Activated B cell treated with CpG ODN at 0.5 μM for 24 hours (primary cell): ENCODE measurements around the gene XKR7. TPM values are rescaled to one million over a fixed set of nuclear protein-coding genes. Genes with fewer than 3 reads are reported as not detected.

Source experiments
- ATAC-seq: fragments of 200-7000 bp; cut with Tn5 transposase; one replicate; pipeline ENCODE4 v1.10.0; 2021; ENCODE audit warnings: low read depth, mild to moderate bottlenecking, moderate library complexity
- CTCF ChIA-PET: fragments of 350-600 bp; sonication (Branson Sonifier 250); formaldehyde crosslinking; loops from one replicate; lab custom pipeline; 2021; ENCODE audit warnings: antibody characterized with exemption; lab: Charles Lee
- POLR2A ChIA-PET: fragments of 350-600 bp; sonication (Branson Sonifier 250); formaldehyde crosslinking; loops from one replicate; lab custom pipeline; 2021; ENCODE audit warnings: antibody characterized with exemption; lab: Charles Lee
- DNase-seq: peaks from one replicate; pipeline ENCODE4 v3.0.0; 2022
- H3K27ac Mint-ChIP-seq: one replicate; pipeline ENCODE4 v1.8.0; 2020; ENCODE audit warnings: mixed read lengths
- H3K27me3 Mint-ChIP-seq: one replicate; pipeline ENCODE4 v1.8.0; 2021; ENCODE audit warnings: mixed read lengths
- H3K36me3 Mint-ChIP-seq: one replicate; pipeline ENCODE4 v1.8.0; 2021; ENCODE audit warnings: low read depth, mixed read lengths
- H3K4me1 Mint-ChIP-seq: one replicate; pipeline ENCODE4 v1.8.0; 2021; ENCODE audit warnings: mixed read lengths
- H3K4me3 Mint-ChIP-seq: one replicate; pipeline ENCODE4 v1.8.0; 2020; ENCODE audit warnings: mild to moderate bottlenecking, mixed read lengths
- H3K9me3 Mint-ChIP-seq: one replicate; pipeline ENCODE4 v1.8.0; 2020; ENCODE audit warnings: mixed read lengths
- CTCF ChIP-seq: fragments of 200-600 bp; IDR thresholded peaks from one replicate; pipeline ENCODE4 v1.8.0; 2022; ENCODE audit warnings: antibody characterized with exemption, mild to moderate bottlenecking
- intact Hi-C: fragments of 100-400 bp; cut with micrococcal nuclease; formaldehyde crosslinking; loops from one replicate; pipeline ENCODE4 v1.15.1; 2024
- total RNA-seq: library from RNA; stranded (reverse); gene quantifications from 2 replicates; pipeline ENCODE4 v1.2.3, GENCODE V29; 2022

The XKR7 gene
- total RNA-seq, 1 donor from 2014 or later = 0.04 TPM

DNA sequence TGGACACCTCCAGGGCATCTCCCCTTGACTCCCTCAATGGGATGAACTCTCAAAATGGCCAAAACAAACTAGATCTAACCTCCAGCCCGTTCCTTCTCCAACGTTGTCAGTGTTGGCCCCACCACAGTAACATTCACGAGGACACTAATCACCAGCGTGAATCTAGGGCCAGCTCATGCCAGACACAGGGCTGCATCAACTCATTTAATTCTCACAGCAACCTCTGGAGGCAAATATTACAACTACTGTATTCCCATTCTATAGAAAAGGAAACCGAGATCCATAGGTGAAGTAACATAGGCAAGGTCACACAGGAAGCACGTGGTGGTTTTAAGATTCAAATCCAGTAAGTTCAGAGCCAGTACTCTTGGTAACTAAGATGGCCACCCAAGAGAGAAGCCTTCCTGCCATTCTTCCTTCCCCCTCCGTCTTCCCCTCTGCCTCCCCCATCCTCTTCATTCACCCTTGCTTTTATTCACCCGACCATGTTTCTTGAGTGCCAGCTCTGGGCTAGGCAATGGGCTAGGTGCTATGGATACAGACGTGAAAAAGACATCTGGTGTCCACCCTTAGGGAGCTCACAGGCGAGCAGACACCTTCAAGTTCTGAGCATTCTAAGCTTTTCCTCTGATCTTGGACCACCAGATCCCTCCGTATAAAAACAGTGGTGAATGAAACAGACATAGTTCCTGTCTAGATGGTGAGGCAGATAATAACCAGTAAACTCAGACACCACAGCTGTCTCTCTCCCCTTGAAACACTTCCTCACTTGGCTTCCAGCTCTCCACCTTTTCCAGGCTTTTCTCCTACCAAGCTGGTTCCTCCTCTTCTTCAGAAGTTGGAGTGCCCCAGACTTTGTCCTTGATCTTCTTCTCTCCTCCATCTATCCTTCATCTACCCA is 51.9 kb downstream of the XKR7 start:
- H3K27me3 Mint-ChIP-seq = peaks cover 59% of the 10 kb centered on the region
- intact Hi-C loops = no loop called here
- no peaks in the 10 kb centered on the region for H3K36me3 Mint-ChIP-seq
- TF ChIP-seq CTCF = no peak
- no peaks in the 10 kb centered on the region for H3K9me3 Mint-ChIP-seq
- peak overlapping the region; percentile 27 for H3K27ac Mint-ChIP-seq
- ChIA-PET CTCF (interaction anchor here (0.9 to 1.6 kb wide), 4 partner anchors 11 to 174 kb away, joined by 3 to 6 read pairs (median 3); no protein-coding TSS in a partner anchor), POLR2A (no interaction called here)
- DNase-seq (no peak), ATAC-seq (no peak)
- H3K4me1 Mint-ChIP-seq = peaks cover 25% of the 10 kb centered on the region
- peak overlapping the region; percentile 80 for H3K4me3 Mint-ChIP-seq

DNA sequence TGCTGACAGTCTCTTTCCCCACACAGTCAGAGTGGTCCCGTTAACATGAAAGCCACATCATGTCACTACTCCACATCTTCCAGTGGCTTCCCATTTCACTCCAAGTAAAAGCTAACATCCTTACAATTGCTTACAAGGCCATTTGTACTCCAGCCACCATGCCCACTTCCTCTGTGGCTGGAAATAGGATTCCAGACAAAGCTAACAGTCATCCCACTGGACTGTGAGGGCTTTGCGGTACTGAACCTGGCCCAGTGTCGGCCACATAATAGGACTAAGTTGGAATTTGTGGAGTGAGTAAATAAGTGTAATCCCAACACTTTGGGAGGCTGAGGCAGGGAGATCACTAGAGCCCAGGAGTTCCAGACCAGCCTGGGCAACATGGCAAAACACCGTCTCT is 53.1 kb downstream of the XKR7 start:
- H3K27ac Mint-ChIP-seq = no peak overlapping the region
- no peaks in the 10 kb centered on the region for H3K36me3 Mint-ChIP-seq
- no peak overlapping the region for H3K4me3 Mint-ChIP-seq
- DNase-seq = no peak
- H3K9me3 Mint-ChIP-seq = no peaks in the 10 kb centered on the region
- CTCF ChIA-PET = interaction anchor here (0.8 to 1.3 kb wide), 3 partner anchors 9 to 69 kb away, joined by 3 to 5 read pairs (median 3); partner anchors contain the start of gene PDRG1
- ATAC-seq = no peak
- peaks cover 25% of the 10 kb centered on the region for H3K4me1 Mint-ChIP-seq
- no peak for TF ChIP-seq CTCF
- intact Hi-C loops = no loop called here
- peaks cover 48% of the 10 kb centered on the region for H3K27me3 Mint-ChIP-seq
- POLR2A ChIA-PET = no interaction called here

DNA sequence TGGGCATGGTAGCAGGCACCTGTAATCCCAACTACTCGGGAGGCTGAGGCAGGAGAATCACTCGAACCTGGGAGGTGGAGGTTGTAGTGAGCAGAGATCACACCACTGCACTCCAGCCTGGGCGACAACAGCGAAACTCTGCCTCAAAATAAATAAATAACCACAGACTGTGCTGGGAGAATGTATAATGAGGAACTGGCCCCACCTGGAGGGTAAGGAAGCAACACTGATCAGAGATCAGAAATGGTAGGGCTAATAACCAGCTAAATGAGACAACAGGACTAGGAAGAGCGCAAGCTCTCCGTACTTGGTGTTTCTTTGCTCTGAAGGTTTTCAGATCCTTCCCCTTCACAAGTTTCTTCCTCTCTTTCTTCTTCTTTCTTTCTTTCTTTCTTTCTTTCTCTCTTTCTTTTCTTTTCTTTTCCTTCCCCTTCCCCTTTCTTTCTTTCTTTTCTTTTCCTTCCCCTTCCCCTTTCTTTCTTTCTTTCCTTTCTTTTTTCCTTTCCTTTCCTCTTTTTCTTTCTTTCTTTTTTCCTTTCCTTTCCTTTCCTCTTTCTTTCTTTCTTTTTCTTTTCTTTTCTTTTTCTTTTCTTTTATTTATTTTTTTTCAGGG is 56.8 kb downstream of the XKR7 start:
- Mint-ChIP-seq H3K27me3 (peaks cover 36% of the 10 kb centered on the region), H3K27ac (no peak overlapping the region), H3K4me1 (peaks cover 10% of the 10 kb centered on the region), H3K4me3 (no peak overlapping the region), H3K9me3 (no peaks in the 10 kb centered on the region), H3K36me3 (no peaks in the 10 kb centered on the region)
- CTCF ChIA-PET = interaction anchor here (1.5 to 3.4 kb wide), 3 partner anchors 10 to 171 kb away, joined by 3 to 14 read pairs (median 4); no protein-coding TSS in a partner anchor
- no peak for TF ChIP-seq CTCF
- ATAC-seq (peak; percentile 60), DNase-seq (no peak)
- POLR2A ChIA-PET = interaction anchor here (0.5 kb wide), 1 partner anchor 35 kb away, joined by 3 read pairs; no protein-coding TSS in a partner anchor
- intact Hi-C loops = no loop called here

- H3K4me3 Mint-ChIP-seq = no peak overlapping the region
Measured at GRCh38 chr20:32027643-32028042, 59.7 kb downstream of the XKR7 start.

More at GRCh38 chr20:32027643-32028042, 59.7 kb downstream of the XKR7 start:
- H3K36me3 Mint-ChIP-seq = no peaks in the 10 kb centered on the region
- ATAC-seq (no peak), DNase-seq (no peak)
- TF ChIP-seq CTCF = no peak
- POLR2A ChIA-PET = no interaction called here
- peaks cover 4% of the 10 kb centered on the region for H3K4me1 Mint-ChIP-seq
- CTCF ChIA-PET = interaction anchor here (0.7 kb wide), 1 partner anchor 227 kb away, joined by 4 read pairs; no protein-coding TSS in a partner anchor
- peaks cover 12% of the 10 kb centered on the region for H3K27me3 Mint-ChIP-seq
- intact Hi-C loops = no loop called here
- no peak overlapping the region for H3K27ac Mint-ChIP-seq
- no peaks in the 10 kb centered on the region for H3K9me3 Mint-ChIP-seq
